NCI-H146 treated with DMSO at 0.1 percent for 48 hours (cell line): ENCODE measurements around the gene FBXO4.

ENCODE experiments used
- DNase-seq: peaks from one replicate; lab custom pipeline; 2025; ENCODE audit not compliant: unreplicated experiment; lab: John Stamatoyannopoulos, UW

The FBXO4 gene

GRCh38 chr5:41924872-41925554 lies at the start of gene FBXO4:
Gene FBXO4, plus strand, starts transcription at chr5:41925281. Its CDS starts 29 bp downstream, at chr5:41925310.
- peak; percentile 48 for DNase-seq

GRCh38 chr5:41876678-41877077 lies 48.4 kb upstream of the FBXO4 start:
- peak; percentile 44 for DNase-seq

- DNase-seq: no peak
These were observed 47.7 kb upstream of the FBXO4 start for GRCh38 chr5:41877408-41877807.

GRCh38 chr5:41878173-41878572 lies 46.9 kb upstream of the FBXO4 start:
- DNase-seq: no peak

- DNase-seq: no peak
These were observed 46.2 kb upstream of the FBXO4 start for GRCh38 chr5:41878643-41879478.

GRCh38 chr5:41882765-41883164 lies 42.3 kb upstream of the FBXO4 start:
- DNase-seq: no peak

- no peak for DNase-seq
These were observed 41.8 kb upstream of the FBXO4 start for GRCh38 chr5:41883243-41883642.

- DNase-seq: no peak
These were observed 41.1 kb upstream of the FBXO4 start for GRCh38 chr5:41883936-41884335.

- no peak for DNase-seq
These were observed 39.8 kb upstream of the FBXO4 start for GRCh38 chr5:41885286-41885685.

GRCh38 chr5:41891066-41891707 lies 33.9 kb upstream of the FBXO4 start:
- DNase-seq: no peak

- no peak for DNase-seq
These were observed 33.0 kb upstream of the FBXO4 start for GRCh38 chr5:41892031-41892430.

- no peak for DNase-seq
These were observed 31.8 kb upstream of the FBXO4 start for GRCh38 chr5:41893074-41893851.

- DNase-seq: no peak
These were observed 28.9 kb upstream of the FBXO4 start for GRCh38 chr5:41896230-41896629.

- DNase-seq: no peak
These were observed 21.6 kb upstream of the FBXO4 start for GRCh38 chr5:41903382-41903891.

- DNase-seq: peak; percentile 99
These were observed 20.9 kb upstream of the FBXO4 start, which contains the start of gene RIMOC1 for GRCh38 chr5:41903892-41904799. Gene RIMOC1, plus strand, starts transcription at chr5:41904344. Its CDS starts 24 bp downstream, at chr5:41904368.

- DNase-seq: no peak
These were observed 18.9 kb upstream of the FBXO4 start for GRCh38 chr5:41906151-41906550.

- DNase-seq: no peak
These were observed 16.6 kb upstream of the FBXO4 start for GRCh38 chr5:41908374-41909079.

GRCh38 chr5:41918105-41918504 lies 7.0 kb upstream of the FBXO4 start:
- no peak for DNase-seq

- DNase-seq: no peak
These were observed 3.9 kb upstream of the FBXO4 start for GRCh38 chr5:41921166-41921565.
